Measurements from ENCODE around the gene DNAJC1.

Gene DNAJC1

GRCh38 chr10:22006379-22006884 lies 2.9 kb upstream of the DNAJC1 start:
- no peak for DNase-seq

- DNase-seq: no peak
These were observed 2.2 kb upstream of the DNAJC1 start for GRCh38 chr10:22005763-22006162.

- DNase-seq: no peak
These were observed 393 bp upstream of the DNAJC1 start for GRCh38 chr10:22003964-22004281.

- peak; percentile 5 for DNase-seq
These were observed 846 bp downstream of the DNAJC1 start for GRCh38 chr10:22002591-22003176.

- no peak for DNase-seq
These were observed 8.0 kb downstream of the DNAJC1 start for GRCh38 chr10:21995557-21995956.

GRCh38 chr10:21993360-21994001 lies 10.0 kb downstream of the DNAJC1 start:
- DNase-seq: no peak

- DNase-seq: no peak
These were observed 11.7 kb downstream of the DNAJC1 start for GRCh38 chr10:21991785-21992184.

GRCh38 chr10:21990449-21990848 lies 13.1 kb downstream of the DNAJC1 start:
- no peak for DNase-seq

- peak; percentile 28 for DNase-seq
These were observed 13.9 kb downstream of the DNAJC1 start for GRCh38 chr10:21989453-21990154.

- DNase-seq: no peak
These were observed 18.0 kb downstream of the DNAJC1 start for GRCh38 chr10:21985541-21985940.

GRCh38 chr10:21981118-21981517 lies 22.4 kb downstream of the DNAJC1 start:
- no peak for DNase-seq

GRCh38 chr10:21980691-21981090 lies 22.8 kb downstream of the DNAJC1 start:
- no peak for DNase-seq

- DNase-seq: peak; percentile 4
These were observed 25.2 kb downstream of the DNAJC1 start for GRCh38 chr10:21978191-21978862.

- no peak for DNase-seq
These were observed 26.8 kb downstream of the DNAJC1 start for GRCh38 chr10:21976739-21977138.

- DNase-seq: no peak
These were observed 27.2 kb downstream of the DNAJC1 start for GRCh38 chr10:21976280-21976679.

- DNase-seq: peak; percentile 62
These were observed 28.0 kb downstream of the DNAJC1 start for GRCh38 chr10:21975378-21975990.

- DNase-seq: no peak
These were observed 30.9 kb downstream of the DNAJC1 start for GRCh38 chr10:21972584-21972983.

GRCh38 chr10:21969326-21970287 lies 33.9 kb downstream of the DNAJC1 start:
- DNase-seq: no peak

- no peak for DNase-seq
These were observed 38.4 kb downstream of the DNAJC1 start for GRCh38 chr10:21964983-21965665.

- DNase-seq: no peak
These were observed 41.2 kb downstream of the DNAJC1 start for GRCh38 chr10:21962358-21962757.

- no peak for DNase-seq
These were observed 41.7 kb downstream of the DNAJC1 start for GRCh38 chr10:21961847-21962246.
